RWPE2 (cell line): ENCODE results near the gene AMACR.

Source experiments
- ATAC-seq: fragments of 200-7000 bp; cut with Tn5 transposase; 3 replicates; pipeline ENCODE4 v1.9.1; 2021; ENCODE audit warnings: low read depth
- DNase-seq: peaks from one replicate; pipeline ENCODE4 v3.0.0-alpha.2; 2020; ENCODE audit warnings: low spot score
- H3K27ac ChIP-seq: fragments of 450-650 bp; 2 replicates; pipeline ENCODE4 v1.5.1; 2017; ENCODE audit warnings: mild to moderate bottlenecking; ENCODE audit not compliant: poor library complexity, severe bottlenecking
- H3K27me3 ChIP-seq: fragments of 250-450 bp; sonication (Bioruptor Pico); 2 replicates; pipeline ENCODE4 v1.5.1; 2021; ENCODE audit warnings: mild to moderate bottlenecking, moderate library complexity; ENCODE audit not compliant: insufficient read depth, poor library complexity, severe bottlenecking
- H3K36me3 ChIP-seq: fragments of 250-450 bp; sonication (Bioruptor Pico); 2 replicates; pipeline ENCODE4 v1.5.1; 2020; ENCODE audit warnings: low read depth, mild to moderate bottlenecking, moderate library complexity
- H3K4me1 ChIP-seq: fragments of 250-450 bp; sonication (Bioruptor Pico); 2 replicates; pipeline ENCODE4 v1.5.1; 2021; ENCODE audit warnings: mild to moderate bottlenecking, moderate library complexity; ENCODE audit not compliant: insufficient read depth, poor library complexity, severe bottlenecking
- H3K4me3 ChIP-seq: fragments of 250-450 bp; sonication (Bioruptor Pico); 2 replicates; pipeline ENCODE4 v1.5.1; 2021; ENCODE audit warnings: mild to moderate bottlenecking, moderate library complexity; ENCODE audit not compliant: severe bottlenecking
- H3K9me3 ChIP-seq: fragments of 250-450 bp; sonication (Bioruptor Pico); 2 replicates; pipeline ENCODE4 v1.5.1; 2021; ENCODE audit warnings: mild to moderate bottlenecking, moderate library complexity; ENCODE audit not compliant: severe bottlenecking
- CTCF ChIP-seq: fragments of 450-650 bp; IDR thresholded peaks from one replicate; pipeline ENCODE4 v1.5.1; 2017; ENCODE audit warnings: mild to moderate bottlenecking, moderate library complexity; ENCODE audit not compliant: poor library complexity, severe bottlenecking

The AMACR gene

GRCh38 chr5:34009610-34010009 is 1.8 kb upstream of the AMACR start:
- no peak for TF ChIP-seq CTCF

GRCh38 chr5:34008802-34009201 is 952 bp upstream of the AMACR start:
- H3K36me3 ChIP-seq, result no peaks in the 10 kb centered on the region
- H3K27me3 ChIP-seq, result no peaks in the 10 kb centered on the region
- TF ChIP-seq CTCF, result no peak
- H3K9me3 ChIP-seq, result no peaks in the 10 kb centered on the region
- ATAC-seq, result no peak
- H3K27ac ChIP-seq, result peak overlapping the region; percentile 69
- H3K4me3 ChIP-seq, result peak overlapping the region; percentile 56
- H3K4me1 ChIP-seq, result peaks cover 6% of the 10 kb centered on the region
- DNase-seq, result no peak

More at GRCh38 chr5:34009610-34010009, 1.8 kb upstream of the AMACR start:
- Histone ChIP-seq H3K27me3 (no peaks in the 10 kb centered on the region), H3K9me3 (no peaks in the 10 kb centered on the region), H3K36me3 (no peaks in the 10 kb centered on the region), H3K27ac (no peak overlapping the region), H3K4me3 (no peak overlapping the region), H3K4me1 (peaks cover 6% of the 10 kb centered on the region)
- ATAC-seq (no peak), DNase-seq (no peak)

GRCh38 chr5:34007201-34007620 is 639 bp downstream of the AMACR start:
- peaks cover 6% of the 10 kb centered on the region for H3K4me1 ChIP-seq
- peak overlapping the region; percentile 69 for H3K27ac ChIP-seq
- ATAC-seq, result no peak
- TF ChIP-seq CTCF, result no peak
- no peaks in the 10 kb centered on the region for H3K9me3 ChIP-seq
- H3K36me3 ChIP-seq, result no peaks in the 10 kb centered on the region
- no peaks in the 10 kb centered on the region for H3K27me3 ChIP-seq
- DNase-seq, result no peak
- peak overlapping the region; percentile 56 for H3K4me3 ChIP-seq

- Histone ChIP-seq H3K27me3 (no peaks in the 10 kb centered on the region), H3K36me3 (no peaks in the 10 kb centered on the region), H3K4me1 (peaks cover 6% of the 10 kb centered on the region), H3K4me3 (no peak overlapping the region), H3K27ac (no peak overlapping the region), H3K9me3 (no peaks in the 10 kb centered on the region)
- ATAC-seq, result no peak
- TF ChIP-seq CTCF, result no peak
- no peak for DNase-seq
Measured at GRCh38 chr5:34005681-34006080, 2.2 kb downstream of the AMACR start.

- no peaks in the 10 kb centered on the region for H3K36me3 ChIP-seq
- H3K9me3 ChIP-seq, result no peaks in the 10 kb centered on the region
- H3K4me3 ChIP-seq, result no peak overlapping the region
- no peak for DNase-seq
- no peak overlapping the region for H3K27ac ChIP-seq
- ATAC-seq, result no peak
- peaks cover 6% of the 10 kb centered on the region for H3K4me1 ChIP-seq
- no peak for TF ChIP-seq CTCF
- no peaks in the 10 kb centered on the region for H3K27me3 ChIP-seq
Measured at GRCh38 chr5:34005211-34005610, 2.6 kb downstream of the AMACR start.
